Lower leg skin (tissue), 4 donors: ENCODE results near the gene SHROOM3. TPM values are rescaled to one million over a fixed set of nuclear protein-coding genes. Genes with fewer than 3 reads are reported as not detected.

ENCODE experiments used
- DNase-seq, 2 donors: peaks; one replicate each; pipeline ENCODE4 v3.0.0-alpha.2; 2019; ENCODE audit warnings: low spot score in 2 of 2
- H3K4me3 ChIP-seq: fragments of 200-600 bp; sonication (generic); 2 replicates; pipeline ENCODE4 v1.5.1; 2017; ENCODE audit warnings: mild to moderate bottlenecking, low read depth; ENCODE audit not compliant: poor library complexity, severe bottlenecking
- CTCF ChIP-seq, 3 donors: fragments of 450-650 bp; IDR thresholded peaks; one replicate each; pipeline ENCODE4 v1.5.1; 2016; ENCODE audit warnings: antibody characterized with exemption in 3 of 3, mild to moderate bottlenecking in 3 of 3, moderate library complexity in 2 of 3
- POLR2A ChIP-seq, 2 donors: fragments of 450-650 bp; IDR thresholded peaks; one replicate each; pipeline ENCODE4 v1.6.1; 2016 to 2017; ENCODE audit warnings: antibody characterized with exemption in 2 of 2, mild to moderate bottlenecking in 1 of 2, moderate library complexity in 1 of 2
- WGBS, 2 donors: methylation state at CpG; one replicate each; pipeline ENCODE4 v1.1.5; 2018; 5-methylcytosine and 5-hydroxymethylcytosine counted together
- intact Hi-C: fragments of 100-400 bp; cut with DNase I; formaldehyde crosslinking; loops from one replicate; pipeline ENCODE4 v1.15.0; 2023; ENCODE audit warnings: low total_unique reads
- total RNA-seq, 4 donors: library from RNA; depleted of rRNA; stranded (reverse); fragments of >200 nt; gene quantifications; one replicate each; pipeline ENCODE4 v1.1.0, GENCODE V29; 2016

The SHROOM3 gene
- total RNA-seq, 4 donors from 2014 or later = 37.7 to 88.8 (median 44.0) TPM

GRCh38 chr4:76809594-76810305 is 374.7 kb downstream of the SHROOM3 start:
- DNase-seq = no peak

DNA sequence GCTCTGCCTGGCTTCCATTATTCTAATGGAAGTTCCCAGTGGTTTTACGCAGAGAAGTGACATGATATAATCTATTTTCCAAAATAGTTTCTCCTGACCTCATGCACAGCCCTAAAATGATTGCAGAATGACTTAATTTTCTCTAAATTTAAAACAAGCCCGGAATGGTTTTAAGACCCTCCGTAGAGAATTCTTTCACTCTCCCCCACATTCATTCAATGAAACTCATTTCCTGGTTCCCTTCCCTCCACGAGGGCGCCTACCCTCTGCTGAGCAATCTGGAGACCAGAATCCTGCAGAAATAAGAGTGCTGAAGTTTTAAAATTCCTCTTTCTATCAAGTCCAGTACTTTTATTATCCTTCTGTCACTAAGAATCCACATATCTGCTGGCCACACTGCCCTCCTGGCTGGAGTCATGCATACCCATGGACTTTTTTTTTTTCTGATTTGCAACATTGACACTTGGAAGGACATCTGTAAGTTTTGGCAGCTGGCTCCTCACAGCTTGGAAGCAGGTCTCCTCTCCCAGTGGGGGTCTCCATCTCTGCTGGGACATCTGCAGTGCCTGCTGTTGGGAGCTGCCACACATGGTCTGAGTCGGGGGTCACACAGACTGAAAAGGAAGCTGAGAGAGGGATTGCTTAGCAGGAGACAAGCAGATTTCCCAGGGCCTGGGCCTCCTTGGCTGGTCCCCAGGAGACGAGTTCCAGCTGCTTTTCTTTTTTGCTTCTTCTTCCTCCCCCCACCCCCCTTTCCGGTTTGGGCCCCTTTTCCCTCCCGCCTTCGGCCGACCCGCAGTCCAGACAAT is 376.8 kb downstream of the SHROOM3 start:
- H3K4me3 ChIP-seq = no peak overlapping the region
- TF ChIP-seq CTCF (IDR thresholded peaks at IDR 0.05) = no peak
- TF ChIP-seq POLR2A (IDR thresholded peaks at IDR 0.05) = no peak
- DNase-seq = no peak
- WGBS, 2 donors = 46 to 55% methylated on average over 12 of the region's 12 CpGs
- intact Hi-C loops = no loop called here

More at GRCh38 chr4:76809594-76810305, 374.7 kb downstream of the SHROOM3 start:
- 68 to 76% methylated on average over 10 of the region's 10 CpGs for WGBS, 2 donors
- intact Hi-C loops = no loop called here
- TF ChIP-seq CTCF (IDR thresholded peaks at IDR 0.05) = no peak
- no peak for TF ChIP-seq POLR2A (IDR thresholded peaks at IDR 0.05)
- no peak overlapping the region for H3K4me3 ChIP-seq

DNA sequence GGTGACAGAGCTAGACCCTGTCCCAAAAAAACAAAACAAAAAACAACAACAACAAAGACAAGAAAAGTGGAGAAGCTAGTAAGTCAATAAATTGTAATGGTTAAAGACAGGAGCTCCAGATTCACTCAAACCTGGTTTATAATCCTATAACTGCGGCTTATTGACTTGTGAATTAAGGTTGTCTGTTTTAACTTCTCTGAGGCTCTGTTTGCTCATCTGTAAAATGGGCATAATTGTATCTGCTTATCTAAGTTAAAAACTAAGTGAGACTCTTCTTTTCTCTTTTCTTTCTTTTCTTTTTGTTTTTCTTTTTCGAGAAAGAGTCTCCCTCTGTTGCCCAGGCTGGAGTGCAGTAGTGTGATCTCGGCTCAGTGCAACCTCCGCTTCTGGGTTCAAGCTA is 378.0 kb downstream of the SHROOM3 start:
- H3K4me3 ChIP-seq = no peak overlapping the region
- intact Hi-C loops = no loop called here
- DNase-seq = no peak
- WGBS, 2 donors = 94 to 99% methylated on average over 4 of the region's 4 CpGs
- TF ChIP-seq CTCF (IDR thresholded peaks at IDR 0.05) (no peak), POLR2A (IDR thresholded peaks at IDR 0.05) (no peak)

- DNase-seq = no peak
- 47 to 60% methylated on average over 1 of the region's 1 CpG for WGBS, 2 donors
- intact Hi-C loops = no loop called here
Measured at GRCh38 chr4:76821641-76822040, 386.6 kb downstream of the SHROOM3 start.

DNA sequence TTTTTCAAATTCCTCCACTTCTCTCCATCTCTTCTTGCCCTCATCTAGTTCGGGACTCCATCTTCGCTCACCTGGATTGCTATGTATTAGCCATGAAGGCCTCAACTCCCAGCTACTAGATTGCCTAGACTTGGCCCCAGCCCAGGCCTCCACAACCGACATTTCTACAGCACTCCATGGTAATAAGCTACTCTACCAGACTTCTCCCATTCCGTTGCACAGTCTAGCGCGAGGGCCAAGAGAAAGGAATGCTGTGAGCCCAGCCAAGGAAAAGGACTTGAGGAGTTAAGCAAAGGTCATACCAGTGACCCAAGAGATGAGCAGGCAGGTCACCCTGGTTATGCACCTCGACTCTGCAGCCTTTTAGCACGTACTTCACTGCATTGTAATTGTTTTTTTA is 387.3 kb downstream of the SHROOM3 start:
- WGBS, 2 donors = 84 to 91% methylated on average over 8 of the region's 8 CpGs
- TF ChIP-seq POLR2A (IDR thresholded peaks at IDR 0.05) (no peak), CTCF (IDR thresholded peaks at IDR 0.05) (no peak)
- intact Hi-C loops = no loop called here

More at GRCh38 chr4:76821641-76822040, 386.6 kb downstream of the SHROOM3 start:
- no peak overlapping the region for H3K4me3 ChIP-seq
- TF ChIP-seq POLR2A (IDR thresholded peaks at IDR 0.05) (no peak), CTCF (IDR thresholded peaks at IDR 0.05) (no peak)

More for the DNA sequence above, 387.3 kb downstream of the SHROOM3 start:
- DNase-seq = no peak
- no peak overlapping the region for H3K4me3 ChIP-seq
